ENCODE measurements around the gene ANKRD34A.

ANKRD34A gene

DNA sequence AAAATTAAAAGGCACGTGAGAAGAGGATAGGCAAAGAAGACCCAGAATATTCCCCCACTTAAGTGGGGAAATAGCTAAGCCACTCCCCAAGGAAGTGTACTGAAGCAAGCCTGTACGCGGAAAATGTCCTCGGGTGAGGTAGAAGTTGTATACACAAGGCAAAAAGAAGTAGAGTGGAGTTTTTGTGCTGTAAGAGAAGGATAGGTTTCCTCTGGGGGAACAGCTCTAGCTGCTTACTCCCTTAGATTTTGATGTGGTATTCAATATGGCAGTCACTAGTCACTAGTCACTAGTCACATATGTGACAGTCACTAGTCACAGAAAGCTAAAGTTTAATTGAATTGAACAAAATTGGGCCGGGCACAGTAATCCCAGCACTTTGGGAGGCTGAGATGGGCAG lies 24.4 kb upstream of the ANKRD34A start:
- no peaks in the 10 kb centered on the region for H3K27me3 ChIP-seq (replicated peaks; ENCODE audit: insufficient read depth, low read length)
- no peak overlapping the region for H2AFZ ChIP-seq (ENCODE audit: low read length)
- H4K20me1 ChIP-seq (ENCODE audit: insufficient read depth, low read length) = 0 out of 2 replicates have a peak, but pooled peaks cover 4% of the 10 kb centered on the region
- no peaks in the 10 kb centered on the region for H3K9me3 ChIP-seq (replicated peaks; ENCODE audit: insufficient read depth, low read length)
- peaks cover 38% of the 10 kb centered on the region for H3K4me1 ChIP-seq (ENCODE audit: low read length)
- no peak overlapping the region for H3K9ac ChIP-seq (ENCODE audit: low read length)
- TF ChIP-seq, protein P1, sequence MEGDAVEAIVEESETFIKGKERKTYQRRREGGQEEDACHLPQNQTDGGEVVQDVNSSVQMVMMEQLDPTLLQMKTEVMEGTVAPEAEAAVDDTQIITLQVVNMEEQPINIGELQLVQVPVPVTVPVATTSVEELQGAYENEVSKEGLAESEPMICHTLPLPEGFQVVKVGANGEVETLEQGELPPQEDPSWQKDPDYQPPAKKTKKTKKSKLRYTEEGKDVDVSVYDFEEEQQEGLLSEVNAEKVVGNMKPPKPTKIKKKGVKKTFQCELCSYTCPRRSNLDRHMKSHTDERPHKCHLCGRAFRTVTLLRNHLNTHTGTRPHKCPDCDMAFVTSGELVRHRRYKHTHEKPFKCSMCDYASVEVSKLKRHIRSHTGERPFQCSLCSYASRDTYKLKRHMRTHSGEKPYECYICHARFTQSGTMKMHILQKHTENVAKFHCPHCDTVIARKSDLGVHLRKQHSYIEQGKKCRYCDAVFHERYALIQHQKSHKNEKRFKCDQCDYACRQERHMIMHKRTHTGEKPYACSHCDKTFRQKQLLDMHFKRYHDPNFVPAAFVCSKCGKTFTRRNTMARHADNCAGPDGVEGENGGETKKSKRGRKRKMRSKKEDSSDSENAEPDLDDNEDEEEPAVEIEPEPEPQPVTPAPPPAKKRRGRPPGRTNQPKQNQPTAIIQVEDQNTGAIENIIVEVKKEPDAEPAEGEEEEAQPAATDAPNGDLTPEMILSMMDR (IDR thresholded peaks at IDR 0.05; ENCODE audit: low read length) = no peak
- TF ChIP-seq EZH2phosphoT487 (IDR thresholded peaks at IDR 0.05; ENCODE audit: low read length) (no peak), EZH2 (optimal IDR thresholded peaks at IDR 0.05; ENCODE audit: low read depth, low read length) (no peak)
- no peak overlapping the region for H3K4me2 ChIP-seq (ENCODE audit: low read depth, low read length)
- no peak overlapping the region for H3K4me3 ChIP-seq (ENCODE audit: low read length)
- no peaks in the 10 kb centered on the region for H3K9me2 ChIP-seq (replicated peaks; ENCODE audit: insufficient read depth, low read length)
- peaks cover 11% of the 10 kb centered on the region for H3K36me3 ChIP-seq (replicated peaks; ENCODE audit: insufficient read depth, low read length)
- no peak overlapping the region for H3K27ac ChIP-seq (ENCODE audit: low read length)
- H3F3A ChIP-seq (ENCODE audit: insufficient read depth, low read length) = peaks cover 57% of the 10 kb centered on the region
- H3K79me2 ChIP-seq (ENCODE audit: low read length) = peaks cover 6% of the 10 kb centered on the region
- DNase-seq = no peak

DNA sequence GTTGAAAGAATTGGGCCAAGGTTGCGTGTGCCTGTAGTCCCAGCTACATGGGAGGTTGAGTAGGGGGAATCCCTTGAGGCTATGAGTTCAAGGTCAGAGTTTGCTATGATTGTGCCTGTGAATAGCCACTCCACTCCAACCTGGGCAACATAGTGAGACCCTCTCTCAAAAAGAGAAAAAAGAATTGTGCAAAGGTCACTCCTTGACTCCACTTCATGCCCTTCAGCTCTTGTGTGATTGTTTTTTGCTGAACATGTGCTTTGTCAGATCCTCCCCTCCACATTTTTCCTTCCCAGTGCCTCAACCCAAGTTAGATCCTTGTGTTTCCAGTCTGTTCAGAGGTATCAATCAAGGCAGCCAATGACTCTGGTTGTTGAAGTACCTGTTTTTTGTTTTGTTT lies 23.6 kb upstream of the ANKRD34A start:
- Histone ChIP-seq H3K4me3 (ENCODE audit: low read length) (no peak overlapping the region), H2AFZ (ENCODE audit: low read length) (no peak overlapping the region), H3K9me2 (replicated peaks; ENCODE audit: insufficient read depth, low read length) (no peaks in the 10 kb centered on the region), H3K27me3 (replicated peaks; ENCODE audit: insufficient read depth, low read length) (no peaks in the 10 kb centered on the region), H3K36me3 (replicated peaks; ENCODE audit: insufficient read depth, low read length) (peaks cover 5% of the 10 kb centered on the region; the same call in 1 of the 2 replicates), H3K9ac (ENCODE audit: low read length) (no peak overlapping the region), H3K27ac (ENCODE audit: low read length) (no peak overlapping the region), H3K4me2 (ENCODE audit: low read depth, low read length) (no peak overlapping the region), H3K4me1 (ENCODE audit: low read length) (peaks cover 38% of the 10 kb centered on the region), H3K79me2 (ENCODE audit: low read length) (no peaks in the 10 kb centered on the region), H3K9me3 (replicated peaks; ENCODE audit: insufficient read depth, low read length) (no peaks in the 10 kb centered on the region), H4K20me1 (ENCODE audit: insufficient read depth, low read length) (no peaks in the 10 kb centered on the region), H3F3A (ENCODE audit: insufficient read depth, low read length) (peaks cover 57% of the 10 kb centered on the region)
- no peak for DNase-seq
- TF ChIP-seq EZH2phosphoT487 (IDR thresholded peaks at IDR 0.05; ENCODE audit: low read length) = no peak
- TF ChIP-seq, protein P1 (IDR thresholded peaks at IDR 0.05; ENCODE audit: low read length) = no peak
- no peak for TF ChIP-seq EZH2 (optimal IDR thresholded peaks at IDR 0.05; ENCODE audit: low read depth, low read length)

DNA sequence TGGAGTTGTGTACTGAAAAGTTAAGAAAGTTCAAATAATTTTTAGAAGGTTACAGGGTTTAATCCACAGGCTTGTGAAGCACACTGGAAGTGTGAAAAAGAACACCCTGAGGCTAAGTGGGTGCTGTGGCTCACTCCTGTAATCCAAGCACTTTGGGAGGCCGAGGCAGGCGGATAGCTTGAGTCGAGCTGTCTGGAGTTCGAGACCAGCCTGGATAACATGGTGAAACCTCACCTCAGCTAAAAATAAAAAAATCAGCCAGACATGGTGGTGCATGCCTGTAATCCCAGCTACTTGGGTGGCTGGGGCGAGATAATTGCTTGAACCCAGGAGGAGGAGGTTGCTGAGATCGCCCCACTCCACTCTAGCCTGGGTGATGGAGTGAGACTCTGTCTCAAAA lies 22.2 kb upstream of the ANKRD34A start:
- H3K4me1 ChIP-seq (ENCODE audit: low read length) = peaks cover 47% of the 10 kb centered on the region
- no peak overlapping the region for H3K27ac ChIP-seq (ENCODE audit: low read length)

More for the DNA sequence above, 22.2 kb upstream of the ANKRD34A start:
- Histone ChIP-seq H3K4me3 (ENCODE audit: low read length) (no peak overlapping the region), H3K9ac (ENCODE audit: low read length) (no peak overlapping the region), H3K27me3 (replicated peaks; ENCODE audit: insufficient read depth, low read length) (no peaks in the 10 kb centered on the region), H3K4me2 (ENCODE audit: low read depth, low read length) (no peak overlapping the region), H3K9me2 (replicated peaks; ENCODE audit: insufficient read depth, low read length) (no peaks in the 10 kb centered on the region), H3F3A (ENCODE audit: insufficient read depth, low read length) (peaks cover 56% of the 10 kb centered on the region), H4K20me1 (ENCODE audit: insufficient read depth, low read length) (no peaks in the 10 kb centered on the region), H3K36me3 (replicated peaks; ENCODE audit: insufficient read depth, low read length) (no peaks in the 10 kb centered on the region), H3K9me3 (replicated peaks; ENCODE audit: insufficient read depth, low read length) (no peaks in the 10 kb centered on the region), H3K79me2 (ENCODE audit: low read length) (0 out of 2 replicates have a peak, but pooled peaks cover 7% of the 10 kb centered on the region), H2AFZ (ENCODE audit: low read length) (no peak overlapping the region)
- TF ChIP-seq EZH2phosphoT487 (IDR thresholded peaks at IDR 0.05; ENCODE audit: low read length) (no peak), EZH2 (optimal IDR thresholded peaks at IDR 0.05; ENCODE audit: low read depth, low read length) (no peak)
- TF ChIP-seq, protein P1 (IDR thresholded peaks at IDR 0.05; ENCODE audit: low read length) = no peak
- no peak for DNase-seq

Measured in MM.1S (cell line).